ENCODE data around the gene ARHGEF19. TPM values are rescaled to one million over a fixed set of nuclear protein-coding genes. Genes with fewer than 3 reads are reported as not detected.
"Not testable (repeated sequence)": the region's sequence is repeated elsewhere in the genome, so short reads cannot be mapped to it uniquely, and the experiment has no call there.

The ARHGEF19 gene
- total and polyA plus RNA-seq, 2 experiments from 2014 or later, result 21.0 to 24.8 TPM

DNA sequence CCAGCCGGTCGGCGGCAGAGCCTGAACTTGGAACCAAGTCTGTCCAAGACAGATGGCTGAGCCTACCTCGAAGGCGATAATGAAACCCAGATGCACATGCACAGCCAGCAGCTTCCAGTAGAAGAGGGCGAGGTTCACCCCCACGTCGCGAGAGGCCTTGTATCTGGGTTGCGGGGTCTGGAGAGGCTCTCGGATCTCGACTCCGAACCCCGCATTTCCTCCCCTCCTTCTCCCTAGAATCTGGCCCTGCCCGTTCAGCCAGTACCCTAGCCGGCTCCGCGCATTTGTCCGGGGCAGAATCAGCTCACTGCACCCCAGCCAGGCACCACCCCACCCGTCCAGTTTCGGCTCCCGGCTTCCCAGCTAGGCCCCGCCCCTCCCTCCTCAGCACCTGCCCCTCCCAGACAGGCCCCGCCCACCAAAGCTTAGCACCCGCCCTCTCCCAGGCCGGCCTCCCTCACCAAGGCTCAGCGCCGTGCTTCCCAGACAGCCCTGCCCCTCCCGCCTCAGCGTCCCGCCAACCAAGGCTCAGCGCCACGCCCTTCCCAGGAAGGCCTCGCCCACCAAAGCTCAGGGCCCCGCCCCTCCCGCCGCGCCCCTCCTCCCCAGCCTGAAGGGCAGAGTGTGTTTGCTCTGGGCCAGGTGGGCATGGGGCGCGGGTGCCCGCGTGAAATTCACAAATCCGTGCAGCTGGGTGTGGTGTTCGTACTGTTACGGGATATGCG, 4.8 kb upstream of the ARHGEF19 start:
- Histone ChIP-seq H3K79me2 (peaks cover under 1% of the 10 kb centered on the region), H3K27me3 (no peaks in the 10 kb centered on the region), H3K4me1 (ENCODE audit: insufficient read depth) (peaks cover 13% of the 10 kb centered on the region), H3K4me3 (peak overlapping the region; percentile 29), H4K20me1 (ENCODE audit: insufficient read depth, poor library complexity, severe bottlenecking) (no peaks in the 10 kb centered on the region), H3K4me2 (peak overlapping the region; percentile 75), H3K36me3 (replicated peaks; ENCODE audit: insufficient read depth, low read depth) (no peaks in the 10 kb centered on the region), H3K9me3 (ENCODE audit: low read depth) (no peaks in the 10 kb centered on the region), H2AFZ (peak overlapping the region; percentile 56), H3K27ac (peak overlapping the region; percentile 44), H3K9me2 (replicated peaks; ENCODE audit: insufficient read depth) (no peaks in the 10 kb centered on the region)
- WGBS (ENCODE audit: low lambda C conversion rate, missing lambda C conversion rate), result 8% methylated on average over 21 of the region's 46 CpGs
- TF ChIP-seq EZH2 (IDR thresholded peaks at IDR 0.05; ENCODE audit: borderline replicate concordance), result no peak
- TF ChIP-seq EZH2phosphoT487 (IDR thresholded peaks at IDR 0.05; ENCODE audit: low read depth, severe bottlenecking, unreplicated experiment), result no peak
- TF ChIP-seq, protein P1, sequence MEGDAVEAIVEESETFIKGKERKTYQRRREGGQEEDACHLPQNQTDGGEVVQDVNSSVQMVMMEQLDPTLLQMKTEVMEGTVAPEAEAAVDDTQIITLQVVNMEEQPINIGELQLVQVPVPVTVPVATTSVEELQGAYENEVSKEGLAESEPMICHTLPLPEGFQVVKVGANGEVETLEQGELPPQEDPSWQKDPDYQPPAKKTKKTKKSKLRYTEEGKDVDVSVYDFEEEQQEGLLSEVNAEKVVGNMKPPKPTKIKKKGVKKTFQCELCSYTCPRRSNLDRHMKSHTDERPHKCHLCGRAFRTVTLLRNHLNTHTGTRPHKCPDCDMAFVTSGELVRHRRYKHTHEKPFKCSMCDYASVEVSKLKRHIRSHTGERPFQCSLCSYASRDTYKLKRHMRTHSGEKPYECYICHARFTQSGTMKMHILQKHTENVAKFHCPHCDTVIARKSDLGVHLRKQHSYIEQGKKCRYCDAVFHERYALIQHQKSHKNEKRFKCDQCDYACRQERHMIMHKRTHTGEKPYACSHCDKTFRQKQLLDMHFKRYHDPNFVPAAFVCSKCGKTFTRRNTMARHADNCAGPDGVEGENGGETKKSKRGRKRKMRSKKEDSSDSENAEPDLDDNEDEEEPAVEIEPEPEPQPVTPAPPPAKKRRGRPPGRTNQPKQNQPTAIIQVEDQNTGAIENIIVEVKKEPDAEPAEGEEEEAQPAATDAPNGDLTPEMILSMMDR (IDR thresholded peaks at IDR 0.05; ENCODE audit: poor library complexity), result no peak
- DNase-seq (ENCODE audit: low spot score), result peak; percentile 100

DNA sequence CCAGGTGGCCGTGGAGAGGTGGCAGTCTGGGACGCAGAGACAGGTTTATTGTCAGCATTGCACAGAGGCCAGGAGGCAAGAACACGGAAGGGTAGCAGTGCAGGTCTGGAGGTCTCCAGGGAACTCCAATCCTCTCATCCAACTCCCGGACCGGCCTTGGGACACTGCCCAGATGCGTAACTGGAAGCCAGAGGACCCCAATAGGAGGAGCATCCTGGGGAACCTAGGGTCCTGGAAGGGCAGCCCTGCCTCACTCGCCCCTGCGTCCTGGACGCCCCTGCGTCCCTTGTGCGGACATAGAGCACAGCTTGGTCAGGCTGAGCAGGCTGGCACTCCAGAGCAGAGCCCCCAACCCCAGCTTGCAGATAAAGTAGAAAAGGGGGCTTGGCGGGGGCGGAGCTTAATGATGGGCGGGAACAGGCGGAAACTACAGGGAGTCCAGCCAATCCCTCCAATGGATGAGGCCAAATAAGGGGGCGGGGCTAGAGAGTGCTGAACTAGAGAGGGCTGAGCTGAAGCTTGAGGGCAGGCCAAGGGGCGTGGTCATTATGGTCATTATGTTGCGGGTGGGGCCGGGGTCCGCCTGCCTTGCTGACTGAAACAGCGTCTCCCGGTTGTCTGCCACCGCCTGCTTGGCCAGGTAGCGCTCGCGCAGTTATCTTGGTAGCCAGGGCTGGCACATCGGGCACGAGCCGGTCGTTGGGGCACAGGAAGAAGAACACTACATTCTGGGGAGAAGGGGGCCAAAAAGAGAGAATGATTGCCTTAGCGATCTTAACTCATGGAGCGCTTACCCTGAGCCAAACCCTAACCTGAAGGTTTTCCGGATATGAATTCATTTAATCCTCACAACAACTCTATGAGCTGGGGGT, 3.7 kb upstream of the ARHGEF19 start:
- WGBS (ENCODE audit: low lambda C conversion rate, missing lambda C conversion rate), result 16% methylated on average over 33 of the region's 33 CpGs
- Histone ChIP-seq H3K36me3 (replicated peaks; ENCODE audit: insufficient read depth, low read depth) (no peaks in the 10 kb centered on the region), H2AFZ (peak overlapping the region; percentile 56), H3K27ac (peak overlapping the region; percentile 44), H3K4me1 (ENCODE audit: insufficient read depth) (peaks cover 13% of the 10 kb centered on the region), H3K9me2 (replicated peaks; ENCODE audit: insufficient read depth) (no peaks in the 10 kb centered on the region), H3K4me3 (no peak overlapping the region), H3K79me2 (peaks cover 11% of the 10 kb centered on the region), H4K20me1 (ENCODE audit: insufficient read depth, poor library complexity, severe bottlenecking) (no peaks in the 10 kb centered on the region), H3K27me3 (no peaks in the 10 kb centered on the region), H3K4me2 (peak overlapping the region; percentile 75), H3K9me3 (ENCODE audit: low read depth) (no peaks in the 10 kb centered on the region)
- TF ChIP-seq, protein P1 (IDR thresholded peaks at IDR 0.05; ENCODE audit: poor library complexity), result no peak
- no peak for TF ChIP-seq EZH2phosphoT487 (IDR thresholded peaks at IDR 0.05; ENCODE audit: low read depth, severe bottlenecking, unreplicated experiment)
- no peak for TF ChIP-seq EZH2 (IDR thresholded peaks at IDR 0.05; ENCODE audit: borderline replicate concordance)
- peak; percentile 94 for DNase-seq (ENCODE audit: low spot score)

GRCh38 chr1:16215240-16215639, 2.8 kb upstream of the ARHGEF19 start:
- H3K36me3 ChIP-seq (replicated peaks; ENCODE audit: insufficient read depth, low read depth); H3K9me2 ChIP-seq (replicated peaks; ENCODE audit: insufficient read depth); H3K4me2 ChIP-seq; H2AFZ ChIP-seq; H3K27ac ChIP-seq; H3K27me3 ChIP-seq; H3K9me3 ChIP-seq (ENCODE audit: low read depth); DNase-seq (ENCODE audit: low spot score); H3K4me3 ChIP-seq; H4K20me1 ChIP-seq (ENCODE audit: insufficient read depth, poor library complexity, severe bottlenecking): not testable (repeated sequence)
- H3K79me2 ChIP-seq, result peaks cover 15% of the 10 kb centered on the region
- H3K4me1 ChIP-seq (ENCODE audit: insufficient read depth), result peaks cover 13% of the 10 kb centered on the region
- WGBS (ENCODE audit: low lambda C conversion rate, missing lambda C conversion rate), result 94% methylated on average over 14 of the region's 14 CpGs

DNA sequence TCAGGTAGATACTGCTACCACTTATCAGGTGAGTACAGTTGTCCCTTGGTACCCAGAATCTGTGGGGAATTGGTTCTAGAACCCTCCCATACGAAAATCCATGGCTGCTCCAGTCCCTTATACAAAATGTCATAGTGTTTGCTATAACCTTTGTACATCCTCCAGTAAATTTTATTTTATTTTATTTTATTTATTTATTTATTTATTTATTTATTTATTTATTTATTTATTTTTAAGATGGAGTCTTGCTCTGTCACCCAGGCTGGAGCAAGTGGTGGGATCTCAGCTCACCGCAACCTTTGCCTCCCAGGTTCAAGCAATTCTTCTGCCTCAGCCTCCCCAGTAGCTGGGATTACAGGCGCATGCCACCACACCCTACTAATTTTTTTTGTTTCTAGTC, 1.1 kb upstream of the ARHGEF19 start:
- H3K4me2 ChIP-seq, H3K27ac ChIP-seq: not testable (repeated sequence)
- 95% methylated on average over 3 of the region's 3 CpGs for WGBS (ENCODE audit: low lambda C conversion rate, missing lambda C conversion rate)

More for the DNA sequence above, 1.1 kb upstream of the ARHGEF19 start:
- DNase-seq (ENCODE audit: low spot score); H3K9me3 ChIP-seq (ENCODE audit: low read depth); H4K20me1 ChIP-seq (ENCODE audit: insufficient read depth, poor library complexity, severe bottlenecking); H3K27me3 ChIP-seq; H2AFZ ChIP-seq; H3K36me3 ChIP-seq (replicated peaks; ENCODE audit: insufficient read depth, low read depth); H3K4me3 ChIP-seq; H3K9me2 ChIP-seq (replicated peaks; ENCODE audit: insufficient read depth): not testable (repeated sequence)
- H3K4me1 ChIP-seq (ENCODE audit: insufficient read depth), result peaks cover 24% of the 10 kb centered on the region
- H3K79me2 ChIP-seq, result peaks cover 18% of the 10 kb centered on the region
